H1 (cell line): ENCODE data around the gene C14orf132. TPM values are rescaled to one million over a fixed set of nuclear protein-coding genes. Genes with fewer than 3 reads are reported as not detected.

Experiments
- POLR2A ChIP-seq, 2 experiments: IDR thresholded peaks; 1 replicate in 1 of 2; 2 replicates in 1 of 2; pipeline ENCODE4 v1.6.1; 2011; ENCODE audit warnings: low read depth in 2 of 2, low read length in 2 of 2, mild to moderate bottlenecking in 2 of 2; ENCODE audit errors: control extremely low read depth in 1 of 2
- SAP30 ChIP-seq: fragments of 300-600 bp; sonication (generic); IDR thresholded peaks from 2 replicates; pipeline ENCODE4 v1.7.1; 2012; ENCODE audit warnings: low read length, moderate library complexity, mild to moderate bottlenecking, inconsistent platforms; ENCODE audit not compliant: insufficient read depth, insufficient replicate concordance
- polyA plus RNA-seq, 7 experiments: library from polyadenylated mRNA; depleted of rRNA in 3 of 7; stranded (reverse) in 5 of 7; unstranded in 2 of 7; fragments of >200 nt in 5 of 7; fragments of 200-250 nt in 2 of 7; gene quantifications; 1 replicate in 5 of 7; 2 replicates in 1 of 7; 4 replicates in 1 of 7; pipeline versions ENCODE4 v1.2.1 to v1.2.3, GENCODE V29; 2011 to 2013; ENCODE audit warnings: missing spikeins in 2 of 7, mixed read lengths in 2 of 7
- total RNA-seq: library from RNA; stranded (reverse); fragmentation: NEBNext Ultra II Directional; extraction: Animal tissue kit (Norgen Biotek cat#: 25700); gene quantifications from 2 replicates; pipeline ENCODE4 v1.2.1, GENCODE V29; 2021

Gene C14orf132
- total and polyA plus RNA-seq, 2 of the 8 experiments (the other 6 are each of a cell fraction or from before 2014, with no cell fraction given) = 11.7 to 32.5 TPM

- no peak for TF ChIP-seq SAP30
- TF ChIP-seq POLR2A (IDR thresholded peaks at IDR 0.05; ENCODE audit: control extremely low read depth in 1 of 2, low read depth in 2 of 2, low read length in 2 of 2) = no peak
Measured at GRCh38 chr14:96135285-96135684, 96.1 kb downstream of the C14orf132 start (continued).
